HG03469 (cell line): Measurements from ENCODE around the gene ASGR2.
"Not testable (repeated sequence)": the region's sequence is repeated elsewhere in the genome, so short reads cannot be mapped to it uniquely, and the experiment has no call there.

ENCODE experiments used
- ATAC-seq: cut with Tn5 transposase; IDR thresholded peaks from one replicate; pipeline ENCODE4 v1.9.1; 2021; ENCODE audit warnings: mild to moderate bottlenecking, moderate library complexity, moderate number of reproducible peaks; ENCODE audit not compliant: unreplicated experiment

ASGR2 gene, protein sequence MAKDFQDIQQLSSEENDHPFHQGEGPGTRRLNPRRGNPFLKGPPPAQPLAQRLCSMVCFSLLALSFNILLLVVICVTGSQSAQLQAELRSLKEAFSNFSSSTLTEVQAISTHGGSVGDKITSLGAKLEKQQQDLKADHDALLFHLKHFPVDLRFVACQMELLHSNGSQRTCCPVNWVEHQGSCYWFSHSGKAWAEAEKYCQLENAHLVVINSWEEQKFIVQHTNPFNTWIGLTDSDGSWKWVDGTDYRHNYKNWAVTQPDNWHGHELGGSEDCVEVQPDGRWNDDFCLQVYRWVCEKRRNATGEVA

GRCh38 chr17:7114241-7114874 is at the start of gene ASGR2:
ASGR2 (minus strand) TSS chr17:7114822; CDS start chr17:7114240, 582 bp downstream.
- no peak for ATAC-seq

GRCh38 chr17:7159571-7159970 is 44.9 kb upstream of the ASGR2 start:
- ATAC-seq = not testable (repeated sequence)

GRCh38 chr17:7158424-7158823 is 43.8 kb upstream of the ASGR2 start:
- ATAC-seq = not testable (repeated sequence)

GRCh38 chr17:7156342-7156940 is 41.8 kb upstream of the ASGR2 start:
- ATAC-seq = no peak

DNA sequence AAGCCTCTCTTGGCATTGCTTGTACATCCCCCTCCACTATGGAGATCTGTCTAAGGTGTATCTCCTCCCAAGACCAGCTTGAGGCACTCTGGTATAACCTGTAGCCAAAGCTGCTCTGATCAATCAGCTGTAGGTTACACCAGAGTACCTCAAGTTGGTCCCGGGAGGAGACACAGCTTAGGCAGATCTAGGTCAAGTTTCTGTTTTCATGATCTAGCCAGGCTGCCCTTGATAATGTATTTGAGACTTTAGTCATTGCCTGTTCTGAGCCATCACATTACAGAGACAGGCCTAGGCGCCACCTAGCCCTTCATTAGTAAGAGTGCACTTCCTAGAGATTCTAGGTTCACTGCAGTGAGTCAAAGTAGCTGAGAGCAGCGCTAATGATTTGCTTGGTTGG is 33.1 kb upstream of the ASGR2 start:
- no peak for ATAC-seq

DNA sequence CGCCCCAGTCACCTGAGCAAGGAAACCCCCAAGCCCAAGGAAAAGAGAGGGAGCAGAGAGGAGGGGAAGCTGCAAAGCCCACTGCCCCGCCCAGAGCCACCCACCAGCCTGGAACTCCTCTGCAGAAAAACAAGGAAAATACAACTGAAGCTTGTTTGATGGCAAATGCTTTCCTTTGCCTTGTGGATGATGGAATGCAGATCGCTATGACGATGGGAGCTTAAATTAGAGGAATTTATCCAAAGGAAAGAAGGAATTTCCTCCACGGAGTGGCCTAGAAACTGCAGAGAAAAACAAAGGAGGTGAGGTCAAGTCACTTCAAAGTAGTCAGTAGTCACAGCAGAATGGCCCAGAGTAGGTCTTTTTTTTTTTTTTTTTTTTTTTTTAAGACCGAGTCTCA is 31.5 kb upstream of the ASGR2 start:
- ATAC-seq = no peak

DNA sequence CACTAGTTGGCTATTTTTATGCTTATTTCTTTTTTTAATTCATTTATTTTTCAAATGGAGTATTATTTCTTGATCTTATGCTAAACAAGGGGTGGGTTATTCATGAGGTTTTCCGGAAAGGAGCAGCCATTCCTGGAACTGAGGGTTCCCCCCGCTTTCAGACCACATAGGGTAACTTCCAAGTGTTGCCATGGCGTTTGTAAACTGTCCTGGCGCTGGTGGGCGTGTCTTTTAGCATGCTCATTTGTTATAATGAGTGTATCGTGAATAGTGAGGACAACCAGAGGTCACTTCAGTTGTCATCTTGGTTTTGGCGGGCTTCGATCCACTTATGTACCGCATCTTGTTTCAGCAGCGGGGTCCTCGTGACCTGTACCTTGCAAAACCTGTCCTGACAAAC is 29.6 kb upstream of the ASGR2 start:
- no peak for ATAC-seq

- no peak for ATAC-seq
Measured at GRCh38 chr17:7141824-7142223, 27.2 kb upstream of the ASGR2 start.

- no peak for ATAC-seq
Measured at GRCh38 chr17:7139400-7139799, 24.8 kb upstream of the ASGR2 start.

- ATAC-seq = no peak
Measured at GRCh38 chr17:7138800-7139381, 24.3 kb upstream of the ASGR2 start.

GRCh38 chr17:7137171-7137943 is 22.7 kb upstream of the ASGR2 start:
- ATAC-seq = no peak

GRCh38 chr17:7136266-7136877 is 21.8 kb upstream of the ASGR2 start:
- ATAC-seq = no peak

DNA sequence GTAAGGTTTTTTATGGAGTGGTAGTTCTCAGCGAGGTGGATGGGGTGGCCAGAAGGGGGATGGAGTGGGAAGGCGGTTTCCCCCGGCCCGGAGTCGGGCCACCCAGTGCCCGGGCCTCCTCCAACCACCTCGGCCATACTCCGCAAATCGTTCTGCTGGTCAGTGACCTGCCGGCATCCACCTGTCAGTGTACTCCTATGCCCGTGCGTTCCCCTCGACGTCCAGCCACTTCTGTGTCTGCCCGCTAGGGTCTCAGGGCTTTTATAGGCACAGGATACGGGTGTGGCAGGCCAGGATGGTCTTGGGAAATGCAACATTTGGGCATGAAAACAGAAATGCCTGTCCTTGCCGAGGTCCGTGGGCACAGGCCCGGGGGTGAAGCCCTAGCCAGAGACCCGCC is 19.3 kb upstream of the ASGR2 start:
- ATAC-seq = no peak

GRCh38 chr17:7133424-7133823 is 18.8 kb upstream of the ASGR2 start:
- no peak for ATAC-seq

GRCh38 chr17:7132511-7133094 is 18.0 kb upstream of the ASGR2 start:
- no peak for ATAC-seq

- ATAC-seq = no peak
Measured at GRCh38 chr17:7131423-7131791, 16.8 kb upstream of the ASGR2 start.

GRCh38 chr17:7130621-7131422 is 16.2 kb upstream of the ASGR2 start:
- ATAC-seq = no peak

DNA sequence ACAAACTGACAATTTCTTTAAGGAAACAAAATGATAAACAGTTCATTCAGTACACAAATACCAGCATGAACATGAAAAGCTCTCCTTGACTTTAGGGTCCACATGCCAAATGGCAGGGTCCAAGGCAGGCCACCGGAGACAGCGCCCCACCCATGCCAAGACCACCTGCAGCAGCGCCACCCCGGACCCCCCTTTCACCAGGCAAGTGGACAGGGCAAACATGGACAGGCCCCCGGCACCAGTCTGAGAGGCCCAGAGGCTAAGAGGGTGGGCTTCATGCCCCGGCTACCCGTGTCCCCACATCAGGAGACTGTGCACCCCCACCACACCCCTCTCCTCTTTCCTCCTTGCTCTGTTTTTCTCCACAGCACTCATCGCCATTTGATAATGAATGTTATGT is 14.7 kb upstream of the ASGR2 start:
- ATAC-seq = no peak

DNA sequence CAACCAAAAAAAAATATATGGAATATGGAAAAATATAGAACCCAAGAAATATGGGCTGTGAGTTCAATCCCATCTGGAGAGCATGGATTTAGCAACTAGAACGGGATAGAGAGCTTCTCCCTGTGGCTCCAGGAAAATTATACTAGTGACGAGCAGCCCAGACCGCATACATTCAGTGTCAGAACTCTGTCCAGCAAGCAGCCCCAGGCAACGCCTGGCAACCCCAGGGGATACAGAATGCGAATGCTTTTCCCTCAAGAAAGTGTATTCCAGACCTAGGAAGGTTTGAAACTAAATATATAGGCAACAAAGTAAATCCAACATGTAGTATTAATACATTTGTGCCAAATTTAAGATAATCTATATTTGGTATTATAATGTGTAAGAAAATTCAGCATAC is 13.5 kb upstream of the ASGR2 start:
- ATAC-seq = no peak

DNA sequence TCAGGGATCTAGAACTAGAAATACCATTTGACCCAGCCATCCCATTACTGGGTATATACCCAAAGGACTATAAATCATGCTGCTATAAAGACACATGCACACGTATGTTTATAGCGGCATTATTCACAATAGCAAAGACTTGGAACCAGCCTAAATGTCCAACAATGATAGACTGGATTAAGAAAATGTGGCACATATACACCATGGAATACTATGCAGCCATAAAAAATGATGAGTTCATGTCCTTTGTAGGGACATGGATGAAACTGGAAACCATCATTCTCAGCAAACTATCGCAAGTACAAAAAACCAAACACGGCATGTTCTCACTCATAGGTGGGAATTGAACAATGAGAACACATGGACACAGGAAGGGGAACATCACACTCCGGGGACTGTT is 12.9 kb upstream of the ASGR2 start:
- not testable (repeated sequence) for ATAC-seq
